ENCODE results near the gene AKR7A2.

- TF ChIP-seq POLR2A (IDR thresholded peaks at IDR 0.05; ENCODE audit: low read depth) (no peak), CTCF (IDR thresholded peaks at IDR 0.05) (no peak)
These were observed 1.7 kb upstream of the AKR7A2 start for GRCh38 chr1:19313636-19313959.
